ENCODE data around the gene PBOV1. TPM values are rescaled to one million over a fixed set of nuclear protein-coding genes. Genes with fewer than 3 reads are reported as not detected.

The PBOV1 gene
- total RNA-seq, 4 donors from 2014 or later = not detected

GRCh38 chr6:138245751-138246150, 27.5 kb upstream of the PBOV1 start:
- H3K9me3 ChIP-seq = no peaks in the 10 kb centered on the region
- H3K4me3 ChIP-seq = no peak overlapping the region
- TF ChIP-seq EP300 (IDR thresholded peaks at IDR 0.05) (no peak), CTCF (IDR thresholded peaks at IDR 0.05) (no peak), POLR2A (IDR thresholded peaks at IDR 0.05) (no peak)
- no peaks in the 10 kb centered on the region for H3K36me3 ChIP-seq
- no peaks in the 10 kb centered on the region for H3K27me3 ChIP-seq
- no peak overlapping the region for H3K27ac ChIP-seq
- no peak for DNase-seq (ENCODE audit: low spot score in 2 of 2)
- no peaks in the 10 kb centered on the region for H3K4me1 ChIP-seq
- 52 to 69% methylated on average over 3 of the region's 3 CpGs for WGBS, 2 donors

- H3K4me3 ChIP-seq = no peak overlapping the region
- 89 to 97% methylated on average over 4 of the region's 4 CpGs for WGBS, 2 donors
- DNase-seq (ENCODE audit: low spot score in 2 of 2) = no peak
- TF ChIP-seq CTCF (IDR thresholded peaks at IDR 0.05) (no peak), POLR2A (IDR thresholded peaks at IDR 0.05) (no peak), EP300 (IDR thresholded peaks at IDR 0.05) (no peak)
- no peaks in the 10 kb centered on the region for H3K9me3 ChIP-seq
- H3K27ac ChIP-seq = no peak overlapping the region
- H3K4me1 ChIP-seq = no peaks in the 10 kb centered on the region
- no peaks in the 10 kb centered on the region for H3K36me3 ChIP-seq
- H3K27me3 ChIP-seq = no peaks in the 10 kb centered on the region
Measured at GRCh38 chr6:138242987-138243592, 24.8 kb upstream of the PBOV1 start.

- no peaks in the 10 kb centered on the region for H3K36me3 ChIP-seq
- no peaks in the 10 kb centered on the region for H3K27me3 ChIP-seq
- no peaks in the 10 kb centered on the region for H3K9me3 ChIP-seq
- DNase-seq (ENCODE audit: low spot score in 2 of 2) = no peak
- 91 to 93% methylated on average over 6 of the region's 6 CpGs for WGBS, 2 donors
- TF ChIP-seq POLR2A (IDR thresholded peaks at IDR 0.05) (no peak), CTCF (IDR thresholded peaks at IDR 0.05) (no peak), EP300 (IDR thresholded peaks at IDR 0.05) (no peak)
- H3K27ac ChIP-seq = no peak overlapping the region
- no peak overlapping the region for H3K4me3 ChIP-seq
- H3K4me1 ChIP-seq = no peaks in the 10 kb centered on the region
Measured at GRCh38 chr6:138241934-138242333, 23.6 kb upstream of the PBOV1 start.

GRCh38 chr6:138241381-138241780, 23.1 kb upstream of the PBOV1 start:
- WGBS, 2 donors = 94 to 97% methylated on average over 3 of the region's 3 CpGs
- H3K36me3 ChIP-seq = no peaks in the 10 kb centered on the region
- no peaks in the 10 kb centered on the region for H3K4me1 ChIP-seq
- no peak for DNase-seq (ENCODE audit: low spot score in 2 of 2)
- TF ChIP-seq POLR2A (IDR thresholded peaks at IDR 0.05) = no peak
- TF ChIP-seq EP300 (IDR thresholded peaks at IDR 0.05) = no peak
- TF ChIP-seq CTCF (IDR thresholded peaks at IDR 0.05) = no peak
- H3K4me3 ChIP-seq = no peak overlapping the region
- H3K9me3 ChIP-seq = no peaks in the 10 kb centered on the region
- H3K27me3 ChIP-seq = no peaks in the 10 kb centered on the region
- no peak overlapping the region for H3K27ac ChIP-seq

GRCh38 chr6:138240476-138241245, 22.4 kb upstream of the PBOV1 start:
- no peak overlapping the region for H3K4me3 ChIP-seq
- no peaks in the 10 kb centered on the region for H3K9me3 ChIP-seq
- DNase-seq (ENCODE audit: low spot score in 2 of 2) = no peak
- no peaks in the 10 kb centered on the region for H3K27me3 ChIP-seq
- TF ChIP-seq EP300 (IDR thresholded peaks at IDR 0.05) = no peak
- TF ChIP-seq CTCF (IDR thresholded peaks at IDR 0.05) = no peak
- TF ChIP-seq POLR2A (IDR thresholded peaks at IDR 0.05) = no peak
- no peaks in the 10 kb centered on the region for H3K4me1 ChIP-seq
- H3K36me3 ChIP-seq = no peaks in the 10 kb centered on the region
- WGBS, 2 donors = 79 to 80% methylated on average over 13 of the region's 13 CpGs
- H3K27ac ChIP-seq = no peak overlapping the region

Data from tibial nerve (tissue), 4 donors.